NK-92 (cell line): ENCODE data around the gene SLC35F3.
"Not testable (repeated sequence)": the region's sequence is repeated elsewhere in the genome, so short reads cannot be mapped to it uniquely, and the experiment has no call there.

ENCODE experiments used
- DNase-seq: peaks from one replicate; lab custom pipeline; 2025; ENCODE audit not compliant: unreplicated experiment; lab: John Stamatoyannopoulos, UW

SLC35F3 gene

GRCh38 chr1:234140388-234140787, 235.9 kb downstream of the SLC35F3 start:
- DNase-seq: no peak

- DNase-seq: no peak
Observed at GRCh38 chr1:234141006-234141405, 236.5 kb downstream of the SLC35F3 start.

GRCh38 chr1:234143681-234144080, 239.2 kb downstream of the SLC35F3 start:
- DNase-seq: no peak

GRCh38 chr1:234144901-234145300, 240.4 kb downstream of the SLC35F3 start:
- no peak for DNase-seq

GRCh38 chr1:234148350-234148749, 243.9 kb downstream of the SLC35F3 start:
- DNase-seq: no peak

- no peak for DNase-seq
Observed at GRCh38 chr1:234148816-234149215, 244.3 kb downstream of the SLC35F3 start.

- DNase-seq: no peak
Observed at GRCh38 chr1:234149217-234149616, 244.7 kb downstream of the SLC35F3 start.

GRCh38 chr1:234150892-234151291, 246.4 kb downstream of the SLC35F3 start:
- no peak for DNase-seq

GRCh38 chr1:234152344-234152743, 247.9 kb downstream of the SLC35F3 start:
- not testable (repeated sequence) for DNase-seq

- DNase-seq: no peak
Observed at GRCh38 chr1:234154320-234155251, 250.1 kb downstream of the SLC35F3 start.

GRCh38 chr1:234162661-234163060, 258.2 kb downstream of the SLC35F3 start:
- DNase-seq: no peak

GRCh38 chr1:234163267-234163919, 258.9 kb downstream of the SLC35F3 start:
- DNase-seq: no peak

GRCh38 chr1:234164098-234164709, 259.7 kb downstream of the SLC35F3 start:
- no peak for DNase-seq

GRCh38 chr1:234168061-234168724, 263.7 kb downstream of the SLC35F3 start:
- no peak for DNase-seq

- DNase-seq: no peak
Observed at GRCh38 chr1:234169161-234169849, 264.8 kb downstream of the SLC35F3 start.

- no peak for DNase-seq
Observed at GRCh38 chr1:234170067-234170466, 265.6 kb downstream of the SLC35F3 start.

GRCh38 chr1:234170622-234171021, 266.1 kb downstream of the SLC35F3 start:
- DNase-seq: no peak

- no peak for DNase-seq
Observed at GRCh38 chr1:234173968-234174367, 269.5 kb downstream of the SLC35F3 start.

GRCh38 chr1:234175363-234175762, 270.9 kb downstream of the SLC35F3 start:
- no peak for DNase-seq

GRCh38 chr1:234176000-234176399, 271.5 kb downstream of the SLC35F3 start:
- no peak for DNase-seq

- not testable (repeated sequence) for DNase-seq
Observed at GRCh38 chr1:234176847-234177246, 272.4 kb downstream of the SLC35F3 start.
